K562 (cell line): ENCODE results near the gene PSRC1. TPM values are rescaled to one million over a fixed set of nuclear protein-coding genes. Genes with fewer than 3 reads are reported as not detected.
A peak's percentile ranks its signal among the peaks of the same experiment; 100 is the strongest.

Source experiments
- CREB3 ChIP-seq: fragments of 450-650 bp; conservative IDR thresholded peaks from 2 replicates; pipeline ENCODE4 v1.6.1; 2016; ENCODE audit warnings: missing genetic modification characterization, low read depth, mild to moderate bottlenecking, missing compliant biosample characterization, moderate library complexity
- ELK1 ChIP-seq: sonication (generic); formaldehyde crosslinking; IDR thresholded peaks from 2 replicates; pipeline ENCODE4 v1.8.1; 2022; ENCODE audit warnings: missing genetic modification reagents
- GABPB1 ChIP-seq: sonication (generic); formaldehyde crosslinking; IDR thresholded peaks from 2 replicates; pipeline ENCODE4 v1.8.0; 2022; ENCODE audit warnings: mild to moderate bottlenecking, missing genetic modification reagents
- ILK ChIP-seq: fragments of 450-650 bp; IDR thresholded peaks from 2 replicates; pipeline ENCODE4 v1.6.1; 2016; ENCODE audit warnings: missing genetic modification characterization, low read depth, mild to moderate bottlenecking, missing compliant biosample characterization, moderate library complexity, borderline replicate concordance
- KLF16 ChIP-seq: IDR thresholded peaks from 2 replicates; pipeline ENCODE4 v1.6.1; 2016; ENCODE audit warnings: antibody characterized with exemption
- LCOR ChIP-seq: sonication (generic); formaldehyde crosslinking; IDR thresholded peaks from 2 replicates; pipeline ENCODE4 v1.8.0; 2022; ENCODE audit warnings: mild to moderate bottlenecking, missing genetic modification reagents
- MGA ChIP-seq: fragments of 450-650 bp; IDR thresholded peaks from 2 replicates; pipeline ENCODE4 v1.6.1; 2016; ENCODE audit warnings: mild to moderate bottlenecking, moderate library complexity
- NBN ChIP-seq: fragments of 450-650 bp; IDR thresholded peaks from 2 replicates; pipeline ENCODE4 v1.6.1; 2016; ENCODE audit warnings: low read depth, mild to moderate bottlenecking
- NCOA4 ChIP-seq: fragments of 450-650 bp; IDR thresholded peaks from 2 replicates; pipeline ENCODE4 v1.6.1; 2018; ENCODE audit warnings: mild to moderate bottlenecking; ENCODE audit not compliant: partially characterized antibody
- SOX6 ChIP-seq: fragments of 450-650 bp; IDR thresholded peaks from 2 replicates; pipeline ENCODE4 v1.6.1; 2014; ENCODE audit warnings: mild to moderate bottlenecking
- SRSF7 ChIP-seq: fragments of 200-400 bp; formaldehyde crosslinking; optimal IDR thresholded peaks from 2 replicates; pipeline ENCODE3; 2017; ENCODE audit warnings: mild to moderate bottlenecking, low read depth, low read length
- ZNF146 ChIP-seq: IDR thresholded peaks from one replicate; pipeline ENCODE4 v1.6.1; 2018; ENCODE audit warnings: missing compliant biosample characterization; ENCODE audit not compliant: unreplicated experiment
- ZNF239 ChIP-seq: fragments of 250-450 bp; sonication (Bioruptor Pico); IDR thresholded peaks from 2 replicates; pipeline ENCODE4 v1.4.0; 2020; ENCODE audit warnings: mild to moderate bottlenecking
- polyA plus RNA-seq, 8 experiments: library from polyadenylated mRNA; depleted of rRNA in 4 of 8; stranded (reverse) in 5 of 8; unstranded in 3 of 8; fragments of >200 nt; fragmentation: Nextera tagmentation in 2 of 8; fragmentation: Illumina TruSeq in 1 of 8; extraction: Ambion mirVana in 2 of 8; extraction: Trizol in 1 of 8; gene quantifications; 2 replicates each; pipeline versions ENCODE4 v1.2.1 to v1.2.3, GENCODE V29; 2011 to 2014; ENCODE audit warnings: inconsistent platforms in 1 of 8, missing spikeins in 1 of 8
- total RNA-seq, 7 experiments: library from RNA; depleted of rRNA in 6 of 7; stranded (reverse); fragments of >200 nt in 6 of 7; fragmentation: Illumina TruSeq in 2 of 7; extraction: Trizol in 2 of 7; gene quantifications; 2 replicates each; pipeline versions ENCODE4 v1.2.1 to v1.2.3, GENCODE V29; 2011 to 2021; ENCODE audit warnings: low replicate concordance in 1 of 7

The PSRC1 gene
- total and polyA plus RNA-seq, 9 of the 15 experiments (the other 6 are each of a cell fraction or from before 2014, with no cell fraction given), result 6.5 to 65.2 (median 39.3) TPM

DNA sequence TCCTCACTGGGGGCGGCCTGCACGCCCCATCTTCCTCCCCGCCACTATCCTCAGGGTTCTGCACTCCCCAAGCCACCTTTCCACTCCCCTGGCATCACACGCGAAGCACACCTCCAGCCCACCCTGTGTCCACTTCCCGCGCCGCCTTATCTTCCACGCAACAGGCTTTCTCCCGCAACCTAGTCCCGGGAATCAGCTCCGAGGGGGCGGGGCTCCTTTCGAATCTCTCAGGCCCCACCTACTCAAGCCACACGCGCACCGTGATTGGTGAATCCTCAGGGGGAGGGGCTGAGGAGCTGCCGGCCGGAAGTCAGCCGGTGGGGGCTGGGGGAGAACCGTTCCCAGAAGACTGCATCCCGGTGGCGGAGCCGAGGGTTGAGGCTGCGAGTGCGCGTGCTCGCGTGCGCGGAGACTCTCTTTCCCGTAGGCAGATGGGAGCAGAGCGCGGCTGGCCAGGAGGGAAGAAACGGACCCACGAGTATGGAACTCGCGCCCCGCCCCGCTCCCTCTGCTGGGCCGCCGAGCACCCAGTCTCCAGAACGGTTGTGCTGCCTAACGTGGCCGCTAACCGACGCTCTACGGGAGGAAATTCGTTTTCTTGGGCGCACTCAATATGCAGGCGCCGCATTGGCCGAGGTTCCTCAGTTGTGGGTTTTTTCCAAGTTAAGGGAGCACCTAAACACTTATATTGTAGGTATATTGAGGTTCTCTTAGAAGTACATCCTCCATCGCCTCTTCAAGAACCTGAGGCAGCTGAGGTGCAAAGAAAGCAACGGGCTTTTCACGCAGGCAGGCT lies at the start of gene PSRC1 (continued):
- TF ChIP-seq LCOR (CRISPR knock-in tag) (peak; percentile 68), ZNF146 (no peak), NCOA4 (no peak), ELK1 (CRISPR knock-in tag) (no peak), SRSF7 (no peak), CREB3 (tag) (no peak; the same call in 1 of the 2 replicates), KLF16 (no peak), GABPB1 (CRISPR knock-in tag) (peak; percentile 96), ILK (tag) (no peak), ZNF239 (CRISPR knock-in tag) (no peak), MGA (peak; percentile 81), SOX6 (peak; percentile 30; the same call in 1 of the 2 replicates), NBN (peak; percentile 32; the same call in 1 of the 2 replicates)
